GM21526 (cell line): ENCODE results near the gene SERPIND1.

ENCODE experiments used
- ATAC-seq: cut with Tn5 transposase; IDR thresholded peaks from one replicate; pipeline ENCODE4 v1.9.1; 2021; ENCODE audit warnings: moderate library complexity; ENCODE audit not compliant: unreplicated experiment, low FRiP score

Gene SERPIND1

DNA sequence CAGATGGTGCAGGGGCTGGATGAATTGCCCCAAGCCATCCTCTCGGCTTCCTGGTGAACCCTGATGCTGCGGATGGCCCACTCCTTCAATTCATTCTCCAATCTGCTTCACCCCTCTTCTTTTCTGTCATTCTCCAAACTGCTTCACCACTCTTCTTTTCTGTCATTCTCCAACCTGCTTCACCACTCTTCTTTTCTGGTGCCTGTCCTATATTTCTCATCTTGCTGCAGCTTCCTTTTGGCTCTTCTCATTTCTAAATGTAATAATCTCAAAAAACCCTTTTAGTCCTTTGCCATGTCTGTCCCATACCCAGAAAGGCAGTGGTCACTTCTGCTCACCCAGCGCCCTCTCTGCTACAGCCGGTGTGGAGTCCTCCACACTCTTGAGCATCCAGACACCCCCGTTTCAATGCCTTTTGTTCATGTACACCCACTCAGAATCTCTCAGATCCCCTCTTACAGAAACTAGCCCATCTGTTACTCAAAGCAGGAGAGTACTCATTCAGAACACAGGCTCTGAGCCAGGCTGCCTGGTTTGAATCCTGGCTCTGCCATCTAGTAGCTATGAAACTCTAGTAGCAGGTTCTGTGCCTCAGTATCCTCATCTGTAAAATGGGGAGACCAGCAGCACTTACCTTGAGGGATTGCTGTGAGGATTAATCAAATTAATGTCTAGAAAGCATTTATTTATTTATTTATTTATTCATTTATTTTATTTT lies 14.9 kb downstream of the SERPIND1 start:
- no peak for ATAC-seq

- ATAC-seq: no peak
These were observed 18.5 kb downstream of the SERPIND1 start for GRCh38 chr22:20792221-20792965.

DNA sequence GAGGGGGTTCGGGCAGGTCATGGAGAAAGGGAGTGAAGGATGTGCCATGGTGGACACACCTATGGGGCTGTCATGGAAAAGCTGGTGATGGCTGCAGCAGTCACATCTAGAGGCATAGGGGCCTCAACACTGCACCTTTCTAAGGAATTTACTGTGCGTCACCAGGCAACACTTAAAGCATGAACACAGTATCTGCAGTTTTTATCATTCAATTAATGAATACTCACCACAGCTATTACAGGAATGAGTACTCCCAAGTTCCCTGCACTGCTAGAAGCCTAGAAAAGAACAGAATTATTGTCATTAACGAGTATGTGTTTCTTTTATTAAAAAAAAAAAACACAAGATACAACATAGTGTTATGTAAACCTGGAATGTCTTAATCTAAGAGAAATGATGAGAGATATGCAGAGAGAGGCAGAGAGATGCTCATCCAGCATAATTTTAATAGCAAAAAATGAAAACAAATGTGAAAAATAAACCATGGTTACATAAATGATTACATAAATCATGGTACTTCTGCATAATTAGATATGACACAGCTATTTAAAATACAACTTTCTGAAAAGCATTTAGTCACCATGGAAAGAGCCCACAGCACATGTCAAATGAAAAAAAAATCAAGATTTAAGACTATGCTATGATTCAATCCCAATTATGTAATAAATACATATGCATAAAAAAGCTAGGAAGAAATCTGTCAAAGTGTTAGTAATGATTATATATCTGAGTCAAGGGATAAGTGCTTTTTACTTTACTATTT lies 19.2 kb downstream of the SERPIND1 start:
- no peak for ATAC-seq

GRCh38 chr22:20793748-20794649 lies 20.1 kb downstream of the SERPIND1 start:
- no peak for ATAC-seq

DNA sequence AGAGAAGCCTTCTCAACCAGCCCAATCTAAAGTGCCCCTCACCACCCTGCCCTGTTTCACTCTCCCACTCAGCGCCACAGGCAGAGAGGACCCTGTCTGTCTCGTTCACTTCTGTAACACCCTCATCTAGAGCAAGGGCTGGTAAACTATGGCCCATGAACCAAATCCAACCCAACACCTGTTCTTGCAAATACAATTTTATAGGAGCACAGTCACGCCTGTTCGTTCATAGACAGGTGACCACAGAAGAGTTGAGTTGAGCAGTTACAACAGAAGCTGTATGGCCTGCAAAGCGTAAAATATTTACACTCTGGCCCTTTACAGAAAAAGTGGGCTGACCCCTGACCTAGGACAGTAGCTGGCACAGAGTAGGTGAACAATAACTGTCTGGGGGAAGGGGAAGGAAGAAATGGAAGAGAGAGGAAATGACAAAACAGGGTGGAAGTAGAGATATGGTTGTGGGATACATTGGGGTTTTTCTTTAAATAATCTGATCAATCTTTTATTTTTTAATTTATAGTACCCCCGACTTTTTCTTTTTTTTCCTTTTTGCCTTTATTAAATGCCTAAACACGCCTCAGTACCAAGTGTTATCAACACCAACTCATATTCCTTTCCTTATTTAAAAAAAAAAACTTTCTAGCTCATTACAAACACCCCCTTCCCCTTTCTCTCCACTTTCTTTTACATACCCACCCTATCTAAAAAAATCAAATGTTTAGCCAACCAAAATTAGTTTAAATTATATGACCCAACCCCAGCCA lies 20.9 kb downstream of the SERPIND1 start:
- no peak for ATAC-seq

DNA sequence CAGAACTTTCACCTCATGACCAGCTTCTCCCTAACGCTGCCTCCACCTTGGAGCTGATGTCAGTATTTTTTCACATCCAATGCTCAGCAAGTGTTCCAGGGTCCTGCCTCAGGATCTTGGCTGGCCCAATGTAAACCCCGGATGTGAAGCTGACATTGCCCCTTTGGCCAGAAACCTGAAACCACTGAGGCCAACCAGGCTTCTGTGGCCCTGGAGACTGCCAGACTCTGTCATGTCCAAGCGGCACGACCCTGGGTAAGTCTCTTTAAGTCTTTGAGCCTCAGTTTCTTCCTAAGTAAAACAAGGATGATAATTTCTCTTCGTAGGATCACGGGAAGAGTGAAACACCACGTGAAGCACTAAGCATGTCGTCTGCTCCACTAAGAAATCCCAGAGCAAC lies 22.8 kb downstream of the SERPIND1 start:
- ATAC-seq: no peak

DNA sequence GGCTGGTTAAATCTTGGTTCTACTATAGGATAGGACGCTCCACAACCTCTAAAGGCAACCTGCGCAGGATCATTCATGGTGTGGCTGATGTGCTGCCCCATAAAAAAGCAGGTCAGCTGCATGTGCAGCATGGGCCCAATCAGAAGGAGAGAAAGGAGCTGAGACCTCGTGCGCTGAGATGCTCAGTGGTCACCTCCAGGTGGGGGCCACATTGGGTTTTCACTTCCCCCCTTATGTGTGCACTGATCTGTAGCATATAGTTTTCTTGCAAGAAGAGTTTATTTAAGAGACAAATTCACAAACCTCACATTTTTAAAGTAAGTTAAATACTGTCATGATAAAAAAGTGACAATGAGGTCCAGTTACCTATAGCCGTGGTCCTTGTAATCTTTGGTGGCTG lies 24.3 kb downstream of the SERPIND1 start:
- ATAC-seq: no peak

- no peak for ATAC-seq
These were observed 25.1 kb downstream of the SERPIND1 start for GRCh38 chr22:20798974-20799373.

DNA sequence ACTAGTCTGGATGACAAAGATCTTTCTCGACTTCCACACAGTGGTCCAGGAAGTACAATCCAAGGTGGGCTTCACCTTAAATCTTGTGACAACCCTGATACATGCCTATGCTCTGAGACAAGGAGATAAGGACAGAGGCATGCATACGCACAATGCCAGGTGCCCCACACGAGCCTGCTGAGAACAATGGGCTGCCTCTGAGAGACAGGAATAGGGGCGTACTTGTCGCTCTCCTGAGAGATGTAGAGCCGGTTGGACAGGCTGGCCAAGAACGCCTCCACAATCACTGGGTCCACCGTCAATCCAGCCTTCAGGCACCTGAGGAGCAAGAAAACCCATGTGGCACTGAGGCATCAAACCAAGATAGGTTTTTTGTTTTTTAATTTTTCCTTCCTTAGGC lies 25.5 kb downstream of the SERPIND1 start:
- ATAC-seq: no peak

GRCh38 chr22:20802452-20802851 lies 28.5 kb downstream of the SERPIND1 start:
- no peak for ATAC-seq

- no peak for ATAC-seq
These were observed 29.1 kb downstream of the SERPIND1 start for GRCh38 chr22:20802922-20803553.

DNA sequence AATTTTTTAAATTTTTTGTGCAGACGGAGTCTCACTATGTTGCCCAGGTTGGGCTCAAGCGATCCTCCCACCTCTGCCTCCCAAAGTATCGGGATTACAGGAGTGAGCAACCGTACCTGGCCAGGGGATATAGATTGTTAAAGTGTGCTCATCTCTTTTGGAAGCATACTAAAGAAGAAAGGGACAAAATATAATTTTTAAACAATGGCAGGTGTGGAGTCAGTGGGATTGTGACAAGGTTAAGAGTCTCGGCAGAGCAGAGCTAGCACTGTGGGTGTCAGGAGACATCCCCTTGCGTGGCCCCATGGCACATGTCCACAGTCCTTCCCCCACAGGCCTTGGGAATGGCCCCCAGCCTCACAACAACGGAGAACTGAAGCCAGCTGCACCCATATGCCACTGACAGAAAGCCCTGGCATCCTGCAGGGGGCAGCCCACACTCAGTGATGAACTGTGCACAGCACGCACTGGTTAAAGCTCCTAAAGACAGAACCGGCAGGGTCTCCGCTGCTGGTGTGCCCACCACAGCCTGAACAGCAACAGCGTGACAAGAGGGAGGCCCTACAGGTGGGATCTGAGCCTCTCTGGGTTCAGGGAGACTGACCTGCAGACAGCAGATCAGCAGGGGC lies 29.9 kb downstream of the SERPIND1 start:
- ATAC-seq: no peak

DNA sequence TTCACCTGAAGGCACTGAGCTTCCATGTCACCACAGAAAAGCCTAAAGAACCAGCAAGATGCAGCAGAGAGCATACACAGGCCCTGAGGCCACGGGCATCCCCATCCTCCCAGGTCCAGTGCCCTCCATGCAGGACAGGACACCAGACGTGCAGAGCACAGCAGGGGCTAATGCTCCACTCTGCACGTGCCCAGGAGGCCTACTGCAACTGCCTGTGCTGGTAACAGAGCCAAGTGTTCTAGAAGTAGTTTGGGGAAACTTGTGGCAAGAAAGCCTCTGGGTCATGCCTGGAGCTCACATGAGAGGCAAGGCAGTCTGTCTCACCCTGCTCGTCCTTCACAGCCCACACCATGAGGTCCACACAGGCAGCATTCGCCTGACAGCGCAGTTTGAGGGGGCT lies 30.7 kb downstream of the SERPIND1 start:
- ATAC-seq: no peak

- ATAC-seq: no peak
These were observed 32.1 kb downstream of the SERPIND1 start for GRCh38 chr22:20805972-20806471.

DNA sequence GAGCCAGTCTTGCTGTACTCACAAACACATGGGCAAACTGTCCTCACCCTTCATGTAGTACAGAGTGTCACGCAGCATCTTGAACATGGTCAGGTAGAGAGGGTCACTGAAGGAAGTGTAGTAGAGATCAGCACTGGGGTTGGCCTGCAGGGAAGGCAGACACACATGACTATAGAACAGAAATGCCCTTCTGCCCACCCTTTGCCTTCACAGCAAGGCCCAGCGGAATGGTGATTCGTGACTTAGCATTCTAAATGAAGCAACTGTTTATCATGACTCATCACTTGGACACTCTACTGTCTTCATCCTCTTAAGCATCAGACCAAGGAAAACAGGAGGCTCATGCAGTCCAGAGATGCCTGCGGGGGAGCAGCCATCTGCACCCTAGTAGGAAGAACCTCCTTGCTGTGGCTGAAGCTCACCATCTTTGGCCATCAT lies 33.4 kb downstream of the SERPIND1 start:
- no peak for ATAC-seq

DNA sequence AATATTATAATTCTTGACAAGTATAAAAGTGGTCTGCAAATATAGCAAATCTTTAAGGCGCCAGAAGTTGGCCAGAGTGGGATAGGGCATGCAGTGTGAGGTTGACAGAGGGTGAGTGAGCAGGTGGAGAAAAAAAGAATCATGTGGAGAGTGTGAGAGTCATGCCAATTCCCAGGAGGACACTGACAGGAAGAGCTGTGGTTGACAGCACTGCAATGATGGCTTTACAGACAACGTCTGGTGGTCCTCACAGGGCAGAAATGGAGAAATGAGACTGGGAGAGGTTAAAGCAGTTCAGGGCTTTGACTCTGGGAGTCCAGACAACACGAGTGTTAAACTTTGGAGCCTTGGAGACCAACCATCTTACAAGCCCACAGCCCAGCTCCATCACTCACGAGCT lies 34.9 kb downstream of the SERPIND1 start:
- ATAC-seq: no peak

DNA sequence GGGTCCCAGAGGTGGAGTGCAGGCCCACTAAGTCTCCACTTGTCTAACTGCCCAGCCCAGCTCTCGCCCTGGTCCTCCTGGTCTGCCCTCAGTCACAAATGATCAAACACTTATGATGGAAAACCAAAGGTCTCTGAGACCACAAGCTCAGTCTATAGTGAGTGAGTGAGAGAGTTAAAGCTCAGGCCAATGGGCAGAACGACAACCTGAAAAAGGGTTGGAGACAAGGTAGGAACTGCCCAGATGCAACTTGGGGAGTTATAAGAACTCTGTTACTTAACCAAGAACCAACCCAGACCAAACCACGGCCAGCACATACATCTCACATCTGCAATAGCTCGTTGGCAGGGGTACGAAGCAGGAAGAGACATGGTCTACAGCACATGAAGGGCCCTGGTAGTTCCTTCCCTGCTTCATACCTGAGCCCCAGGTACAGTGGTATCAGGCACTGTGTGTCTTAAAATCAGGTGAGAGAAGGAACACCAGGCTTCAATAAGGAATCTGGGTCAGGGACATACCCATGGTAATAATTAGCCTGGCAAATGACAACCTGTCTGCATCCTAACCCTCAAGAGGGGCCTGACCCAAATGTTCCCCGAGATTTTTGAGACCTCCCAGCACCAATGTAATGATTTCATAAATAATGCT lies 35.7 kb downstream of the SERPIND1 start:
- no peak for ATAC-seq

DNA sequence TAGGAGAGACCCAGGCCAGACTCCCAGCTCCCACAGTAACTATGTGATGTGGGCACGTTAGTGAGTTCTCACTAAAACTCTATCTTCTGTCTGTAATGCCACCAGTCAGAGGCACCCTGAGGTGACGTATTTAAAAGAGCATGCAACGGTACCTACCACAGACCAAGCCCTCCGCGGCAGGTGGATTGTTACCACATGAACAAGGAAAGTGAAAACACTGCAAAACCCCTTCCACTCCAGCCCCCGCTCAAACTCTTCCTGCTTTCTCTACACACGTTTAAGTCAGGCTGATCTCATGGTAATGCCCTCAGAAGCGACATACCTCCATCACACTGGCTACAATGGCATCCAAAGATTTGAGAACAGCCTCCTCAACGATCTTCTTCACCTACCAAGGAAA lies 36.7 kb downstream of the SERPIND1 start:
- no peak for ATAC-seq
